Iris pigment epithelial cell (primary cell): Measurements from ENCODE around the gene TSNAXIP1.

Experiments used
- DNase-seq: peaks from one replicate; pipeline ENCODE4 v3.0.0-alpha.2; 2011; ENCODE audit warnings: low read depth

TSNAXIP1 gene

GRCh38 chr16:67837811-67838210, 31.1 kb downstream of the TSNAXIP1 start:
- no peak for DNase-seq

GRCh38 chr16:67841198-67841815, 34.6 kb downstream of the TSNAXIP1 start:
- no peak for DNase-seq

GRCh38 chr16:67841816-67842508, 35.3 kb downstream of the TSNAXIP1 start, which contains the start of gene THAP11:
TSS of gene THAP11 (plus strand) at chr16:67842320. CDS start at chr16:67842555, 235 bp downstream.
- peak; percentile 92 for DNase-seq

GRCh38 chr16:67842509-67843342, 36.0 kb downstream of the TSNAXIP1 start:
- DNase-seq, result peak; percentile 68

GRCh38 chr16:67843343-67843765, 36.7 kb downstream of the TSNAXIP1 start:
- no peak for DNase-seq

- DNase-seq, result peak; percentile 42
Observed at GRCh38 chr16:67844497-67844896, 37.8 kb downstream of the TSNAXIP1 start.

- DNase-seq, result no peak
Observed at GRCh38 chr16:67845291-67846062, 38.8 kb downstream of the TSNAXIP1 start.

GRCh38 chr16:67846063-67846319, 39.3 kb downstream of the TSNAXIP1 start:
- DNase-seq, result no peak

- DNase-seq, result peak; percentile 91
Observed at GRCh38 chr16:67846320-67847063, 39.8 kb downstream of the TSNAXIP1 start, which contains the start of gene NUTF2. TSS of gene NUTF2 (plus strand) at chr16:67846933. CDS start at chr16:67865131, 18,198 bp downstream.

- DNase-seq, result peak; percentile 80
Observed at GRCh38 chr16:67847064-67847861, 40.6 kb downstream of the TSNAXIP1 start, which contains the start of gene CENPT. TSS of gene CENPT (minus strand) at chr16:67847693. CDS start at chr16:67833859, 13,834 bp downstream.

GRCh38 chr16:67848118-67848517, 41.4 kb downstream of the TSNAXIP1 start:
- no peak for DNase-seq

GRCh38 chr16:67853670-67854069, 47.0 kb downstream of the TSNAXIP1 start:
- no peak for DNase-seq

GRCh38 chr16:67855789-67856188, 49.1 kb downstream of the TSNAXIP1 start:
- DNase-seq, result no peak

- no peak for DNase-seq
Observed at GRCh38 chr16:67856927-67857546, 50.3 kb downstream of the TSNAXIP1 start.

GRCh38 chr16:67857547-67858233, 51.0 kb downstream of the TSNAXIP1 start:
- DNase-seq, result peak; percentile 97

- DNase-seq, result no peak
Observed at GRCh38 chr16:67858500-67858899, 51.8 kb downstream of the TSNAXIP1 start.

- DNase-seq, result peak; percentile 69
Observed at GRCh38 chr16:67860589-67861398, 54.1 kb downstream of the TSNAXIP1 start.

- no peak for DNase-seq
Observed at GRCh38 chr16:67861877-67862276, 55.2 kb downstream of the TSNAXIP1 start.
